ENCODE results near the gene CAPG. TPM values are rescaled to one million over a fixed set of nuclear protein-coding genes. Genes with fewer than 3 reads are reported as not detected.

Gene CAPG
- total and polyA plus RNA-seq, 9 of the 15 experiments (the other 6 are each of a cell fraction or from before 2014, with no cell fraction given), result 10.6 to 90.4 (median 56.0) TPM

GRCh38 chr2:85437488-85438200 lies 27.5 kb upstream of the CAPG start (continued):
- TF ChIP-seq CEBPZ (IDR thresholded peaks at IDR 0.05; ENCODE audit: borderline replicate concordance, low read depth, low read length), result no peak
- no peak for TF ChIP-seq POLR3G (IDR thresholded peaks at IDR 0.05; ENCODE audit: extremely low read depth, insufficient read length, insufficient replicate concordance)
- no peak for TF ChIP-seq NELFE (IDR thresholded peaks at IDR 0.05; ENCODE audit: insufficient read depth, insufficient read length)
- no peak for TF ChIP-seq CBFB (CRISPR knock-in tag; IDR thresholded peaks at IDR 0.05)
- TF ChIP-seq MNT (conservative IDR thresholded peaks at IDR 0.05), result peak in 1 of 2 experiments; percentile 82; a peak in 3 of 4 replicates
- no peak for TF ChIP-seq NFIX (CRISPR knock-in tag; IDR thresholded peaks at IDR 0.05; ENCODE audit: low read depth)
- TF ChIP-seq RBFOX2 (IDR thresholded peaks at IDR 0.05; ENCODE audit: low read depth, low read length), result peak; percentile 90
- TF ChIP-seq ZBTB8A (IDR thresholded peaks at IDR 0.05; ENCODE audit: partially characterized antibody), result no peak
- TF ChIP-seq NONO (IDR thresholded peaks at IDR 0.05; ENCODE audit: low read depth in 2 of 2, low read length in 1 of 2), result no peak
- TF ChIP-seq CHAMP1 (IDR thresholded peaks at IDR 0.05), result no peak
- TF ChIP-seq AFF1 (IDR thresholded peaks at IDR 0.05; ENCODE audit: low read depth in 1 of 2, partially characterized antibody in 2 of 2), result no peak
- TF ChIP-seq CBX2 (IDR thresholded peaks at IDR 0.05; ENCODE audit: insufficient read depth, low read length, poor library complexity, severe bottlenecking), result no peak
- no peak for TF ChIP-seq HNRNPK (IDR thresholded peaks at IDR 0.05; ENCODE audit: low read depth, low read length, poor library complexity, severe bottlenecking)
- TF ChIP-seq MTA2 (IDR thresholded peaks at IDR 0.05; ENCODE audit: low read depth), result no peak
